IgD-negative memory B cell (primary cell): ENCODE data around the gene ADGRG3. TPM values are rescaled to one million over a fixed set of nuclear protein-coding genes. Genes with fewer than 3 reads are reported as not detected.
"Not testable (repeated sequence)": the region's sequence is repeated elsewhere in the genome, so short reads cannot be mapped to it uniquely, and the experiment has no call there.

Source experiments
- H3K27ac Mint-ChIP-seq, 3 donors: one replicate each; pipeline ENCODE4 v1.8.0; 2020 to 2022; ENCODE audit warnings: mild to moderate bottlenecking in 3 of 3, mixed read lengths in 3 of 3, moderate library complexity in 1 of 3
- H3K27me3 Mint-ChIP-seq: one replicate; pipeline ENCODE4 v1.8.0; 2021; ENCODE audit warnings: mixed read lengths
- H3K36me3 Mint-ChIP-seq: one replicate; pipeline ENCODE4 v1.8.0; 2020; ENCODE audit warnings: mild to moderate bottlenecking, mixed read lengths
- H3K4me1 Mint-ChIP-seq, 3 donors: one replicate each; pipeline ENCODE4 v1.8.0; 2020 to 2022; ENCODE audit warnings: mixed read lengths in 3 of 3, mild to moderate bottlenecking in 1 of 3
- H3K4me3 Mint-ChIP-seq, 4 donors: one replicate each; pipeline ENCODE4 v1.8.0; 2020 to 2022; ENCODE audit warnings: mild to moderate bottlenecking in 4 of 4, mixed read lengths in 4 of 4, moderate library complexity in 3 of 4
- H3K9me3 Mint-ChIP-seq, 3 donors: one replicate each; pipeline ENCODE4 v1.8.0; 2020 to 2021; ENCODE audit warnings: mixed read lengths in 3 of 3, mild to moderate bottlenecking in 1 of 3
- polyA plus RNA-seq: library from polyadenylated mRNA; unstranded; fragments of 300-500 nt; fragmentation: Illumina TruSeq; gene quantifications from one replicate; pipeline ENCODE4 v1.2.3, GENCODE V29; 2021

The ADGRG3 gene
- polyA plus RNA-seq, 1 donor from 2014 or later = not detected

DNA sequence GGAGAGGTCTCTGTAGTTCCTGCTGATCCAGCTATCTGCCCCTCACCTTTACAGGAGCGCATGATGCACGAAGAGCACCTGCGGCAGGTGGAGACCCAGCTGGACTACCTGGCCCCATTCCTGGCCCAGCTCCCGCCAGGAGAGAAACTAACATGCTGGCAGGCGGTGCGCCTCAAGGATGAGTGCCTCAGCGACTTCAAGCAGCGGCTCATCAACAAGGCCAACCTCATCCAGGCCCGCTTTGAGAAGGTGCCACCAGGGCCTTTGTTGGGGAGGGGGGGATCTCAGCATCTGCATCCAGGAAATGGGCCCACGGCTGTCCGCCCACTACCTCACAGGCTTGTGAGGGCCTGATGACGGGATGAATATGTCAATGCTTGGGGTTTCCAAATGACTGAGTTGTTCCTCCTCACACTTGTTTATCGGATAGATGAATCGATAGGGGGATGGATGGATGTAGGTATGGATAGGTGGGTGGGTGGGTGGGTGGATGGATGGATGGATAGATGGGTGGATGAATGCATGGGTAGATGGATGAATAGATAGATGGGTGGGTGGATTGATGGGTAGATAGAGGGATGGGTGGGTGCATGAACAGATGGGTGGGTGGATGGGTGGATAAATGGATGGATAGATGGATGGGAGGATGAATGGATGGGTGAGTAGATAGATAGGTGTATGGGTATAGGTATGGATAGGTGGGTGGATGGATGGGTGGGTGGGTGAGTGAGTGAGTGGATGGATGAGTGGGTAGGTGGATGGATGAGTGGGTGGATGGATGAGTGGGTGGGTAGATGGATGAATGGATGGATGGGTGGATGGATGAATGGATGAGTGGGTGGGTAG lies 60.5 kb downstream of the ADGRG3 start:
- H3K27ac Mint-ChIP-seq = no peak overlapping the region
- peaks cover 1 to 8% (median 5%) of the 10 kb centered on the region in 3 donors for H3K4me1 Mint-ChIP-seq
- no peaks in the 10 kb centered on the region for H3K27me3 Mint-ChIP-seq
- no peaks in the 10 kb centered on the region for H3K36me3 Mint-ChIP-seq
- H3K9me3 Mint-ChIP-seq = peaks cover 0 to 10% (median 0%) of the 10 kb centered on the region in 3 donors
- no peak overlapping the region for H3K4me3 Mint-ChIP-seq

DNA sequence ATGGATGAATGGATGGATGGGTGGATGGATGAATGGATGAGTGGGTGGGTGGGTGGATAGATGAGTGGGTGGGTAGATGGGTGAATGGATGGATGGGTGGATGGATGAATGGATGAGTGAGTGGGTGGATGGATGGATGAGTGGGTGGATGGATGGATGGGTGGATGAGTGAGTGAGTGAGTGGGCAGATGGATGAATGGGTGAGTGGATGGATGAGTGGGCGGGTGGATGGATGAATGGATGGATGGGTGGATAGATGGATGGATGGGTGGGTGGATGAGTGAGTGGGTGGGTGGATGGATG lies 61.0 kb downstream of the ADGRG3 start:
- no peaks in the 10 kb centered on the region for H3K27me3 Mint-ChIP-seq

DNA sequence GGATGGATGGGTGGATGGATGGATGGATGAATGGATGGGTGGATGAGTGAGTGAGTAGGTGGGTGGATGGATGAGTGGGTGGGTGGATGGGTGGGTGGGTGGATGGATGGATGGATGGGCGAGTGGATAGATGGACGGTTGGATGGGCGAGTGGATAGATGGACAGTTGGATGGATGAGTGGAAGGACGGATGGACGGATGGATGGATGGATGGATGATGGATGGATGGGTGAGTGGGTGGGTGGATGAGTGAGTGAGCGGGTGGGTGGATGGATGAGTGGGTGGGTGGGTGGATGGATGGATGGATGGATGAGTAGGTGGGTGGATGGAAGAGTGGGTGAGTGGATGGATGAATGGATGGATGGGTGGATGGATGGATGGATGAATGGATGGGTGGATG lies 61.7 kb downstream of the ADGRG3 start:
- not testable (repeated sequence) for H3K27ac Mint-ChIP-seq, H3K4me3 Mint-ChIP-seq, H3K27me3 Mint-ChIP-seq, H3K36me3 Mint-ChIP-seq, H3K4me1 Mint-ChIP-seq
- H3K9me3 Mint-ChIP-seq = peaks cover 0 to 10% (median 0%) of the 10 kb centered on the region in 3 donors

More for the DNA sequence above, 61.0 kb downstream of the ADGRG3 start:
- Mint-ChIP-seq H3K36me3 (no peaks in the 10 kb centered on the region), H3K4me3 (no peak overlapping the region), H3K9me3 (peaks cover 0 to 10% (median 0%) of the 10 kb centered on the region in 3 donors), H3K4me1 (peaks cover 1 to 8% (median 5%) of the 10 kb centered on the region in 3 donors), H3K27ac (no peak overlapping the region)

DNA sequence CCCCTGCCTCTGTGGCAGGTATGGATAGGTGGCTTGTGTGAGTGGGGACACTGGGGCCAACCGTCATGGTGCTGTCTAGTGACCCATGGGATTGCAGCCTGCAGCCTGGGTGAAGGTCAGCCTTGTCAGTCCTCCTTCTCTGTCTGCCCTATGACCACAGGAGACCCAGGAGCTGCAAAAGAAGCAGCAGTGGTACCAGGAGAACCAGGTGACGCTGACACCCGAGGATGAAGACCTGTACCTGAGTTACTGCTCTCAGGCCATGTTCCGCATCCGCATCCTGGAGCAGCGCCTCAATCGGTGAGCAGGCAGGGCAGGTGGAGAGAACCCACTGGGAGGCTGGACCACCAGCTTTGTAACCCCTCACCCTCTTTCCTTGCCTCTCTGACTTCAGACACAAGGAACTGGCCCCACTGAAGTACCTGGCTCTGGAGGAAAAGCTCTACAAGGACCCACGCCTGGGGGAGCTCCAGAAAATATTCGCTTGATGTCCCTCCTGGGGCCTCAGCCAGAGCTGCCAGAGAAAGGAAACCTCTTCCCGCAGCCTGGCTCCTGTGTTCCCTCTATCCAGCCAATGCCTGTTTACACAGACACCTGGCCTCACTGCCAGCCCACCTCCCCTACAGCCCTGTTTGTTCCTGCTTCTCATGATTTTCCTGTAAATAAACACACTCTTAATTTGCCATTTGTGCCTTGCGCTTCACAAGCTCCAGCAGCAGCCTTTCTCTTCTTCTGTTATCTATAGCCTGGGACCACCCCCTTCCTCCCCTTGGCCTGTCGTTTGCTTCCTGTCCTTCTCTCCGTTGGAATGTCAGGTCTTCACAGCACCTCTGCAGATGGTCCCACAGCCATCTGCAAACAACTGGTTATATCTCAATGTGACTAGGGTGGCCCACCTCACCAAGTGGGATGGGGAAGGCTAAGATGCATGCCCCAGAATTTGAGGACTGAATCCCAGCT lies 62.9 kb downstream of the ADGRG3 start:
- peaks cover 0 to 10% (median 0%) of the 10 kb centered on the region in 3 donors for H3K9me3 Mint-ChIP-seq
- H3K4me3 Mint-ChIP-seq = no peak overlapping the region
- H3K27ac Mint-ChIP-seq = no peak overlapping the region
- peaks cover 2% of the 10 kb centered on the region for H3K27me3 Mint-ChIP-seq
- H3K36me3 Mint-ChIP-seq = peaks cover 2% of the 10 kb centered on the region
- peaks cover 4 to 8% (median 5%) of the 10 kb centered on the region in 3 donors for H3K4me1 Mint-ChIP-seq

DNA sequence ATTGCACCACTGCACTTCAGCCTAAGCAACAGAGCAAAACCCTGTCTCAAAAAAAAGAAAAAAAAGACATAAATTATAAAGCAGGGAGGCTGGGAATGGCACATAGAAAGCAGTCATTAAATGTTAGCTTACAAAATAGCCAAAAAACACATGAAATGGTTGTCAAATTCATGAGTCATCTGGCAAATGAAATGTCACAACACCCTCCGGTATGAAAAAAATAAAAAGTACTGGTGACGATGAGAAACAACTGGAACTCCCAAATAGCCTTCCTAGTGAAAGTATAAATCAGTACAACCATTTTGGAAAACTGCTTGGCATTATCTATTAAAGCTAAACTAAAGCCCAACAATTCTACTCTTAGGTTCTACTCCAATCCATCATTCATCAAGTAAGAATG lies 63.9 kb downstream of the ADGRG3 start:
- peaks cover 0 to 10% (median 0%) of the 10 kb centered on the region in 3 donors for H3K9me3 Mint-ChIP-seq
- peaks cover 2% of the 10 kb centered on the region for H3K36me3 Mint-ChIP-seq
- peaks cover 2% of the 10 kb centered on the region for H3K27me3 Mint-ChIP-seq
- H3K4me3 Mint-ChIP-seq = peak overlapping the region in 1 of 4 donors; percentile 67
- H3K27ac Mint-ChIP-seq = no peak overlapping the region
- H3K4me1 Mint-ChIP-seq = peaks cover 8 to 14% (median 9%) of the 10 kb centered on the region in 3 donors

DNA sequence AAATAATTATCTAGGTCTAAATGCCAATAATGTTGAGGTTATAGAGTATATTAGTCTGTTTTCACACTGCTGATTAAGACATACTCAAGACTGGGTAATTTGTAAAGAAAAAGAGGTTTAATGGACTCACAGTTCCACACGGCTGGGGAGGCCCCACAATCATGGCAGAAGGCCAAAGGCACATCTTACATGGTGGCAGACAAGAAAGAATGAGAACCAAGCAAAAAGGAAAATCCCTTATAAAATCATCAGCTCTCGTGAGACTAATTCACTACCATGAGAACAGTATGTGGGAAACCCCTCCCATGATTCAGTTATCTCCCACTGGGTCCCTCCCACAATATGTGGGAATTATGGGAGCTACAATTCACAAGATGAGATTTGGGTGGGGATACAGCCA lies 64.6 kb downstream of the ADGRG3 start:
- Mint-ChIP-seq H3K4me3 (peak overlapping the region in 2 of 4 donors; percentile 18 to 67), H3K27me3 (peaks cover 2% of the 10 kb centered on the region), H3K27ac (peak overlapping the region in 2 of 3 donors; percentile 13 to 47), H3K9me3 (peaks cover 0 to 10% (median 0%) of the 10 kb centered on the region in 3 donors), H3K4me1 (peaks cover 8 to 14% (median 9%) of the 10 kb centered on the region in 3 donors), H3K36me3 (peaks cover 2% of the 10 kb centered on the region)

DNA sequence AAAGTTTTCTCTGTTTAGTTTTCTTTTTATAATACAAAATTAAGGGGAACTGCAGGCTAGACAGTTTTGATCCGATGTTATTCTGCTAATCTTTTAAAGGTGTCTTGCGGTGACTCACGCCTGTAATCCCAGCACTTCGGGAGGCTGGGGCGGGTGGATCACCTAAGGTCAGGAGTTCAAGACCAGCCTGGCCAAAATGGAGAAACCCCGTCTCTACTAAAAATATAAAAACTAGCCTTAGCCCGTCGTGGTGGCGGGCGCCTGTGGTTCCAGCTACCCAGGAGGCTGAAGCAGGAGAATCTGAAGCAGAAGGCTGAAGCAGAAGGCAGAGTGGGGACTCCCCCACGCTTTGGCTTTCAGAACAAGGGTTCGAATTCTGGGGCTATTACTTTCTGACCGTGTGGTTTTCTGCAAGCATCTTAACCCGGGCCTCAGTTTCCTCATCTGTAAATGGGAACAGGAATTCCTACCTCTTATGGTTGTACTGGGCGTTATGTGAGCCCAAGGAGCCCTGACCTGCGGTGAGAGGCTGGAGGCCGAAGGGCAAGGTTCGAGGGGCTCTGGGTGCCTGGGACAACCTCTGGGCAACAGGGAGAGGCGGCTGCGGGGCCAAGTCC lies 66.3 kb downstream of the ADGRG3 start:
- peaks cover 8 to 14% (median 9%) of the 10 kb centered on the region in 3 donors for H3K4me1 Mint-ChIP-seq
- peak overlapping the region in 2 of 3 donors; percentile 89 to 98 for H3K27ac Mint-ChIP-seq
- peaks cover 0 to 10% (median 0%) of the 10 kb centered on the region in 3 donors for H3K9me3 Mint-ChIP-seq
- peak overlapping the region; percentile 91 to 99 (median 97) for H3K4me3 Mint-ChIP-seq
- peaks cover 2% of the 10 kb centered on the region for H3K27me3 Mint-ChIP-seq
- peaks cover 2% of the 10 kb centered on the region for H3K36me3 Mint-ChIP-seq

DNA sequence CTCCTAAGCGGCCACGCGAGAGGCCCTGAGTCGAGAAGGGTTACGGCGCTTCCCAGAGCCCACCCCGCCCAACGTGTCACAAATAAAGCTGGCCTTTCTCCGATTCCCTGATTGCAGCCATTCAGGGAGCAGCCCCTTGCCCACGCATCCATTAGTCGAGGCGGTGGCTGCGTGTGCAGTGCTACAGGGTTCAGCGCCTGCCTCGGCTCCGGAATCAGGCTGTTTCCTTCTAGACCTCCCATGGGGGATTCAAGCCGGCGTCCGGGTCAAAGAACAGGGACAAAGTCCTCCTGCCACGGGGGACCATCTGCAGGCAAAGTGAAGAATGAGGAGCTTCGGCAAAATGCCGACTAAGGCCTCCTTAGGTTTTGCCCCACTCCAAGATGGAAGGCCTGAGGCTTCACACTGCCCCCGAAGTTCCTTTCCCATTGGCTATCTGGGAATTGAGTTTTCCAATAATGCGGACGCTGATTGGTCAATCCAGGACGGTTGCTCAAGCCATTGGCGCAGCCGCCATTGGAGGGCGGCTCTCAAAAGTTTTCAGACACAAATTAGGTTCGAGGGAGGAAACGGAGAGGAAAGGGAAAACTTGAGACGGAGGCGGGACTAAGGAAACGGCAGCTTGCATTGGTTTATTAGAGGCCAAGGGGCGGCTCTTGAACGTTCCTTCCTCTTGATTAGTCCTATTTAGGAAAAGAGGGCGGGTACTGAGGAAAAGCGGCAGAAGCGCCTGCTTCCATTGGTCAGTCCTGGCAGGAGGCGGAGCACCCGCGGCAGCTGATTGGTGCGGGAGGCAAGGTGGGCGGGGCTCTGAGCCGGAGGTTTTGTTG lies 67.0 kb downstream of the ADGRG3 start:
- H3K27me3 Mint-ChIP-seq = peaks cover 2% of the 10 kb centered on the region
- peak overlapping the region; percentile 91 to 99 (median 97) for H3K4me3 Mint-ChIP-seq

DNA sequence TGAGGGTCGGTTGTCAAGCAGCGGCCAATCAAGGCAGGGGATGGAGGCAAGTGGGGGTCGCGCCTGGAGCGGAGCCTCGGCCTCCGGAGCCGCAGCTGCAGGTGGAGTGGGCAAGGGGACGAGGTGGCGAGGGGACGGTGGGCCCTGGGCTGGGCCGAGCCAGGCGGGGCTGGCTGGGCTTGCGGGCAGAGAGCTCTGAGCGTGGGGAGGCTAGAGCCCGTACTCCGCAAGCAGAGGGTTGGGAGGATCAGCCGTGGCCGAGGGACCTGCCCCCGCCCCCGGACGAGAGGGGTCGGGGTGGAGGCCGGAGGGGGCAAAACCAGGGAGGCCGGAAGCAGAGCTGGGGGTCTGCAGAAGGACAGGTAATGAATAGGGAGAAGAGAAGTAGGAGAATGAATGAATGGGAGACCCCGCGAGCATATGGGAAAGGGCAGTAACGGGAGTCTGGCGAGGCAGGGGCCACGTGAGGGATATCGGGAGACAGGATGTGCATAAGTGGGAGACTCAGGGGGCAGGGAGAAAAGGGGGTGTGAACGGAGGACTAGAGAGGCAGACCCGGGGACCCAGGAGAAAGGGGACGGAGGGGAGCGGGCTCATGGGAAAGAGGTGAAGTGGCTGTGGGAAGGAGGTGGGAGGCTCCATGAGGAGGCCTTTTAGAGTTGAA lies 67.8 kb downstream of the ADGRG3 start, which contains the start of gene KATNB1:
TSS of gene KATNB1 (plus strand) at position 16 of the 664 bp plus-strand sequence. CDS start 1,474 bp downstream, outside the sequence.
- peak within 1 kb of the TSS; percentile 89 to 98 (median 94) for H3K27ac Mint-ChIP-seq
- H3K36me3 Mint-ChIP-seq = peaks cover 2% of the 10 kb centered on the region
- peaks cover 8 to 14% (median 9%) of the 10 kb centered on the region in 3 donors for H3K4me1 Mint-ChIP-seq
- peak within 1 kb of the TSS; percentile 91 to 99 (median 97) for H3K4me3 Mint-ChIP-seq
- peaks cover 2% of the 10 kb centered on the region for H3K27me3 Mint-ChIP-seq
- peaks cover 0 to 10% (median 0%) of the 10 kb centered on the region in 3 donors for H3K9me3 Mint-ChIP-seq

More for the DNA sequence above, 67.0 kb downstream of the ADGRG3 start:
- peaks cover 0 to 10% (median 0%) of the 10 kb centered on the region in 3 donors for H3K9me3 Mint-ChIP-seq
- H3K4me1 Mint-ChIP-seq = peaks cover 8 to 14% (median 9%) of the 10 kb centered on the region in 3 donors
- H3K27ac Mint-ChIP-seq = peak overlapping the region; percentile 89 to 98 (median 94)
- H3K36me3 Mint-ChIP-seq = peaks cover 2% of the 10 kb centered on the region

DNA sequence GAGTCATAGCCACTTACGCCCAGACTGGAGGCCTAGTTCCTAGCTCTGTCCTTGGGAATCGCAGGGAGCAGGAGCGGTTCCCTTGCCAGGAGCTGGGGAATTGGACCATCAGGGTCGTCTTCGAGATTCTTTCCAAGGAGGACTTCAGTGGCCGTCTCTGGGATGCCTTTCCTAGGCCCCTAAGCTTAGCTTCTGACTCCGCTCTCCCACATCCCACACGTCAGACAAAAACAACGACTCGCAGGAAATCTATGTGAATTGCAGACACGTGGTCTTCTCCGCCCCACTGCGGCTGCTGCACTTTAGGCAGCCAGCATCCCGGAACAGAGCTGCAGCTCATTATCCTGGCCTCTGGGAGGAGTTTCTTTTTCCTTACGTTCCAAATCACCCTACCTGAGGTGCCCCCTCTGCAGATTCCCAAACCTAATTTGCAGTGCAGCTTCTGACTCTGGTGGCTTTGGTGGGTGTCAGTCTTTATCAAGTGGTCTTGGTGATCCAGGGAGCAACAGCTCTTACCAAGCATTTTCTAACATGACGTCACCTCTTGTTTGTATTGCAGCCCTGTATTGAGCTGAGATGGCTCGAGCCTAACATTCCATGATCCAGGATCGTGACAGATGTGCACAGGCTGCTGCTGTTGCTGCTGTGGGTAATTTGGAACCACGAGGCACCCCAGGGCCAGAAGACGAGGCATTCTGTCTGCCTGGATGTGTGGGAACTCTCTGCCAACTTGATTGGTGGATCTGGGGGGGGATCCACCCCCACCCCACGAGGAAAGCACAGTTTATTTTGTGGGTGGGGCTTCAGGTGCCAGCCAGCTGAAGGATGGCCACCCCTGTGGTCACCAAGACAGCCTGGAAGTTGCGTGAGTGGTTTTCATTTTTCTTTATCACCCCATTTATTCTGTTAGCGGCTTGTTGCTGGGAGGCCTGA lies 68.6 kb downstream of the ADGRG3 start:
- Mint-ChIP-seq H3K9me3 (peaks cover 0 to 10% (median 0%) of the 10 kb centered on the region in 3 donors), H3K4me3 (peak overlapping the region; percentile 91 to 99 (median 97)), H3K27me3 (peaks cover 2% of the 10 kb centered on the region), H3K27ac (peak overlapping the region in 2 of 3 donors; percentile 59 to 94), H3K4me1 (peaks cover 8 to 14% (median 11%) of the 10 kb centered on the region in 3 donors), H3K36me3 (peaks cover 3% of the 10 kb centered on the region)

DNA sequence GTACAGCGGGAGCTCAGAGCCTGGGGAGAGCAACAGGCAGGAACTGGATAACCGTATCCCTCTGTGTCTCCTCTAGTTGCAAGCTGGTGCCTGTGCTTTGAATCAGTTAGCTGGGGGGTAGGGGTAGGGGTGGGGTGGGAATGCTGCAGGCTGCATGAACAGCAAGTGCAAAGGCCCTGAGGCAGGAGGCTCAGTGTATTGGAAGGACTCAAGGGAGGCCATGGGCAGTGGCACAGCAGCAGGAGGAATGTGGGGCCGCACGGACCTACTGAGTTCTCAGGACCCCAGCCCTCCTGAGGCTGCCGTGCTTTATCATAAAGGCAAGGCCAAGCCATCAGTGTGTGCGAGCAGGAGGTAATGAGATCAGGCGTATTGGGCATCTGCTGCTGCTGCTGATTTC lies 70.7 kb downstream of the ADGRG3 start:
- H3K4me3 Mint-ChIP-seq = peak overlapping the region in 1 of 4 donors; percentile 36
- H3K9me3 Mint-ChIP-seq = no peaks in the 10 kb centered on the region
- H3K27ac Mint-ChIP-seq = peak overlapping the region in 1 of 3 donors; percentile 35
- H3K36me3 Mint-ChIP-seq = peaks cover 3% of the 10 kb centered on the region
- peaks cover 8 to 14% (median 11%) of the 10 kb centered on the region in 3 donors for H3K4me1 Mint-ChIP-seq
- peaks cover 2% of the 10 kb centered on the region for H3K27me3 Mint-ChIP-seq
